Transverse colon (tissue), 4 donors: ENCODE measurements around the gene TRMT2A. TPM values are rescaled to one million over a fixed set of nuclear protein-coding genes. Genes with fewer than 3 reads are reported as not detected.

Experiments used
- DNase-seq: peaks from one replicate; pipeline ENCODE4 v3.0.0-alpha.2; 2019
- H3K27ac ChIP-seq, 4 donors: fragments of 200-600 bp; sonication (generic); 2 replicates each; pipeline ENCODE4 v1.5.1; 2016 to 2018; ENCODE audit warnings: inconsistent platforms in 4 of 4
- H3K27me3 ChIP-seq: fragments of 200-600 bp; sonication (generic); 2 replicates; pipeline ENCODE4 v1.5.1; 2017; ENCODE audit warnings: inconsistent platforms
- H3K36me3 ChIP-seq, 4 donors: fragments of 200-600 bp; sonication (generic); 2 replicates each; pipeline ENCODE4 v1.5.1; 2017 to 2019; ENCODE audit warnings: inconsistent platforms in 4 of 4
- H3K4me1 ChIP-seq, 4 donors: fragments of 200-600 bp; sonication (generic); 2 replicates each; pipeline ENCODE4 v1.5.1; 2017 to 2020; ENCODE audit warnings: inconsistent platforms in 4 of 4
- H3K4me3 ChIP-seq, 4 donors: fragments of 200-600 bp; sonication (generic); 1 replicate in 1 of 4; 2 replicates in 3 of 4; pipeline versions ENCODE4 v1.5.1 to v1.6.1; 2017 to 2019; ENCODE audit warnings: inconsistent platforms in 4 of 4
- H3K9me3 ChIP-seq, 2 donors: fragments of 200-600 bp; sonication (generic); 2 replicates each; pipeline ENCODE4 v1.5.1; 2017 to 2019; ENCODE audit warnings: inconsistent platforms in 2 of 2
- EP300 ChIP-seq: sonication (generic); formaldehyde crosslinking; IDR thresholded peaks from one replicate; pipeline ENCODE4 v1.6.1; 2017; ENCODE audit warnings: antibody characterized with exemption, low read depth
- POLR2A ChIP-seq: fragments of 450-650 bp; IDR thresholded peaks from one replicate; pipeline ENCODE4 v1.6.1; 2016; ENCODE audit warnings: antibody characterized with exemption, mild to moderate bottlenecking, moderate library complexity
- POLR2AphosphoS5 ChIP-seq, 3 donors: sonication (generic); formaldehyde crosslinking; IDR thresholded peaks; one replicate each; pipeline ENCODE4 v1.6.1; 2016; ENCODE audit warnings: antibody characterized with exemption in 3 of 3
- WGBS, 2 donors: methylation state at CpG; one replicate each; pipeline ENCODE4 v1.1.5; 2018; ENCODE audit warnings: low coverage in 1 of 2; 5-methylcytosine and 5-hydroxymethylcytosine counted together
- in situ Hi-C, 4 donors: fragments of 200-750 bp; cut with MboI; loops; one replicate each; pipeline versions ENCODE4 v1.15.0 to v1.15.1; 2017; ENCODE audit warnings: low sequenced_read_pairs in 3 of 4, low pct_ligation_motif_present in 1 of 4, low pct_unique_long_range_greater_than_20kb in 1 of 4
- intact Hi-C: fragments of 100-400 bp; cut with DNase I; formaldehyde crosslinking; loops from one replicate; pipeline ENCODE4 v1.15.1; 2023; ENCODE audit warnings: low total_unique reads
- total RNA-seq, 4 donors: library from RNA; depleted of rRNA; stranded (reverse); fragments of >200 nt; gene quantifications; one replicate each; pipeline ENCODE4 v1.1.0, GENCODE V29; 2016
- TF ChIP-seq, protein P1 (sequence below), 5 experiments: fragments of 200-600 bp in 3 of 5; fragments of 450-650 bp in 2 of 5; sonication (generic) in 3 of 5; IDR thresholded peaks; 1 replicate in 2 of 5; 2 replicates in 3 of 5; pipeline ENCODE4 v1.5.1; 2016 to 2017; ENCODE audit warnings: antibody characterized with exemption in 5 of 5, inconsistent platforms in 3 of 5, mild to moderate bottlenecking in 2 of 5, moderate library complexity in 1 of 5

Gene TRMT2A
- total RNA-seq, 4 donors from 2014 or later: 38.6 to 77.4 (median 46.5) TPM

GRCh38 chr22:20158391-20159036, 41.5 kb upstream of the TRMT2A start:
- Histone ChIP-seq H3K4me3 (no peak overlapping the region), H3K27me3 (peaks cover 27% of the 10 kb centered on the region), H3K9me3 (no peaks in the 10 kb centered on the region), H3K36me3 (no peaks in the 10 kb centered on the region), H3K27ac (no peak overlapping the region), H3K4me1 (peaks cover 0 to 7% (median 0%) of the 10 kb centered on the region in 4 donors)
- no peak for DNase-seq
- in situ Hi-C loops: loop anchor here (5.0 to 25.0 kb wide), 4 partner anchors 124 to 479 kb away; no protein-coding TSS in a partner anchor
- WGBS, 2 donors: 20 to 59% methylated on average over 1 to 15 of the region's 15 CpGs
- no peak for TF ChIP-seq POLR2A
- TF ChIP-seq, protein P1, sequence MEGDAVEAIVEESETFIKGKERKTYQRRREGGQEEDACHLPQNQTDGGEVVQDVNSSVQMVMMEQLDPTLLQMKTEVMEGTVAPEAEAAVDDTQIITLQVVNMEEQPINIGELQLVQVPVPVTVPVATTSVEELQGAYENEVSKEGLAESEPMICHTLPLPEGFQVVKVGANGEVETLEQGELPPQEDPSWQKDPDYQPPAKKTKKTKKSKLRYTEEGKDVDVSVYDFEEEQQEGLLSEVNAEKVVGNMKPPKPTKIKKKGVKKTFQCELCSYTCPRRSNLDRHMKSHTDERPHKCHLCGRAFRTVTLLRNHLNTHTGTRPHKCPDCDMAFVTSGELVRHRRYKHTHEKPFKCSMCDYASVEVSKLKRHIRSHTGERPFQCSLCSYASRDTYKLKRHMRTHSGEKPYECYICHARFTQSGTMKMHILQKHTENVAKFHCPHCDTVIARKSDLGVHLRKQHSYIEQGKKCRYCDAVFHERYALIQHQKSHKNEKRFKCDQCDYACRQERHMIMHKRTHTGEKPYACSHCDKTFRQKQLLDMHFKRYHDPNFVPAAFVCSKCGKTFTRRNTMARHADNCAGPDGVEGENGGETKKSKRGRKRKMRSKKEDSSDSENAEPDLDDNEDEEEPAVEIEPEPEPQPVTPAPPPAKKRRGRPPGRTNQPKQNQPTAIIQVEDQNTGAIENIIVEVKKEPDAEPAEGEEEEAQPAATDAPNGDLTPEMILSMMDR (IDR thresholded peaks at IDR 0.05): no peak
- no peak for TF ChIP-seq POLR2AphosphoS5 (IDR thresholded peaks at IDR 0.05)
- intact Hi-C loops: loop anchor here (5.0 kb wide), 1 partner anchor 109 kb away; the partner anchor contains the start of gene RTN4R

DNA sequence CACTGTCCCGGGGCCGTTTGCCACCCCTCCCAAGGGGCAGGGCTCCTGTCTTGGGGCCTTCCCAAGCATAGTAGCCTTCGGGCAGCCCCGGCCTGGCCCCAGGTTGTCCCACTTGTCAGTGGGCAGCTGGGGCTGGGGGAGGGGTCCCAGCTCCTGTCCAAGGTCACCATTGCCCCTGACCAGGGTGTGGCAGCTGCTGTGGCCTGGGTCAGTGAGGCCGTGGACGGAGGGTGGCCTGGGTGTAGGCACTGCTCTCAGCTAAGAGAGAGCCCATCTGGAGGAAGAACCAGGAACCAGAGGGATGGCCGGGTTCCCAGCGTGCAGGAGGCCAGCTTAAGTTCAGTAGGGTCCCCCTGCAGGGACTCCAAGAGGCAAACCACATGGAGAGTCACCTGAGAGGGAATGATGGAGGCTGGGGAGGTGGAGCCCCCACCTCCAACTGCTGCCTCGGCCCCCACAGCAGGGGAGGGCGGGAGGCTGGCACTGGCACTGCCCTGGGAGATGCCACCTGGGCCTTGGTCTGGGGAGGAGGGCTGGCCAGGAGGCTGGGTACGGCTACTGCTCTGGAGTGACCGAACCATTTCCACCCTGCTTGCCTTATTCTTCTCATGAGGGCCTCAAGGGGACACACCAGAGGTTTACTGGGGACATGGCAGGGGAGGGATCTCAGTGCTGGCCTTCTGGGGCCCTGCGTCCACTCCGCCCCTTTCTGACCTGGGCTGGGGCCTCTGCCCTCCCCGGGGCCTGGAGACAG, 40.6 kb upstream of the TRMT2A start:
- H3K4me3 ChIP-seq: no peak overlapping the region
- intact Hi-C loops (loop anchor here (5.0 kb wide), 1 partner anchor 110 kb away; the partner anchor contains the start of gene RTN4R), in situ Hi-C loops (loop anchor here (5.0 to 25.0 kb wide), 4 partner anchors 125 to 480 kb away; no protein-coding TSS in a partner anchor)
- H3K27ac ChIP-seq: no peak overlapping the region
- peaks cover 27% of the 10 kb centered on the region for H3K27me3 ChIP-seq
- TF ChIP-seq POLR2AphosphoS5 (IDR thresholded peaks at IDR 0.05) (no peak), POLR2A (no peak), EP300 (no peak)
- TF ChIP-seq, protein P1 (IDR thresholded peaks at IDR 0.05): no peak
- no peak for DNase-seq
- H3K4me1 ChIP-seq: peaks cover 0 to 7% (median 0%) of the 10 kb centered on the region in 4 donors
- WGBS, 2 donors: 72% methylated on average over 11 of the region's 15 CpGs; no CpG with 5 or more reads in 1 of the 2 donors
- H3K9me3 ChIP-seq: no peaks in the 10 kb centered on the region
- H3K36me3 ChIP-seq: no peaks in the 10 kb centered on the region

DNA sequence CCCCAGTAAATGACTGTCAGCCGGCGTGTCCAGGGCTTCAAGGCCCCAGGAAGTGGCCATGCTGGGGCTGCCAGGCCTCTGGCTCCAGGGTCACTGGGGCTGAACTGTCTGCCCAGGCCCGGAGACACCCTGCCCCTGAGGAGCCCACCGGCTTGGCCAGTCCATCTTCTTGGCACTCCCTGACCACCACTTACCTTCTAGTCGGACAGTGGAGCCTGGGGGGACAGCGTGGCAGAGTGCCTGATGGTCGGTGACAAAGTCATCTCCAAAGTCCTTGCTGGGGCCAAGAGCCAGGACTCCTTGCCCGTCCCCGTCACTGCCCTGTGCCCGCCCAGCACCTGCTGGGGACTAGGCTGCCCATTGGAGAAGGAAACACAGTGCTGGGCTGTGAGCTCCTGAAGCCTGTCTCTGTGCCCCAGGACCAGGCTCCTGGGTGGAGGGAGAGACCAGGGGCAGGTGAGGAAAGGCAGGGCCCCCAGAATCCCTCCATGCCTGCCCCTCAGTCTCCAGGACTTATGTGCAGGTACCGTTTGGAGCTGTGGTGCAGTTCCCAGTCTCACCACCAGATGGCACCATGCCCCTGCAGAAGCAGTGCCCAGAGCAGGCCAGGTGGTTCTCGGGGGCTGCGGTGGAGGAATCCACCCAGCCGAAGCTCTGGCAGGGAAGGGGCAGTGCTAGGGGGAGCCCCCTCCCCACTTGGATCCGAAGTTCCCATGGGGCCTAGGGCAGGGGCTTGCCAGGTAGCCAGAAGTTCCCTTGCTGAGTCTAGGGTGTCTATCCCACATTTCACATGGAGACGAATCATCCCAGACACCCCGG, 39.8 kb upstream of the TRMT2A start:
- in situ Hi-C loops: loop anchor here (5.0 to 25.0 kb wide), 4 partner anchors 125 to 480 kb away; no protein-coding TSS in a partner anchor
- Histone ChIP-seq H3K27ac (no peak overlapping the region), H3K27me3 (peaks cover 27% of the 10 kb centered on the region), H3K4me3 (no peak overlapping the region), H3K9me3 (no peaks in the 10 kb centered on the region), H3K36me3 (no peaks in the 10 kb centered on the region), H3K4me1 (peaks cover 0 to 7% (median 0%) of the 10 kb centered on the region in 4 donors)
- peak; percentile 89 for DNase-seq
- intact Hi-C loops: loop anchor here (5.0 kb wide), 1 partner anchor 110 kb away; the partner anchor contains the start of gene RTN4R
- TF ChIP-seq POLR2A: no peak
- TF ChIP-seq, protein P1 (IDR thresholded peaks at IDR 0.05): peak; percentile 98 to 100 (median 99)
- WGBS, 2 donors: 29% methylated on average over 14 of the region's 17 CpGs; no CpG with 5 or more reads in 1 of the 2 donors
